GM12878 (cell line): ENCODE results near the gene CAMTA1.

Experiments used
- CHD4 ChIP-seq: fragments of 200-600 bp; sonication (generic); IDR thresholded peaks from 2 replicates; pipeline ENCODE4 v1.6.1; 2016; ENCODE audit warnings: mild to moderate bottlenecking
- IKZF1 ChIP-seq: fragments of 450-650 bp; conservative IDR thresholded peaks from 2 replicates; pipeline ENCODE4 v1.6.1; 2017; ENCODE audit warnings: antibody characterized with exemption, mild to moderate bottlenecking
- POLR2A ChIP-seq: IDR thresholded peaks from 2 replicates; pipeline ENCODE4 v1.6.1; 2011; ENCODE audit warnings: low read depth, mild to moderate bottlenecking, low read length
- ZSCAN29 ChIP-seq: fragments of 450-650 bp; IDR thresholded peaks from 2 replicates; pipeline ENCODE4 v1.6.1; 2017; ENCODE audit warnings: mild to moderate bottlenecking, moderate library complexity
- TF ChIP-seq, protein P1 (sequence below), 3 experiments: IDR thresholded peaks in 2 of 3; conservative IDR thresholded peaks in 1 of 3; 2 replicates each; pipeline ENCODE4 v1.5.1; 2011; ENCODE audit warnings: low read depth in 3 of 3, low read length in 3 of 3, mild to moderate bottlenecking in 3 of 3, control low read depth in 2 of 3, moderate library complexity in 2 of 3, inconsistent platforms in 1 of 3, mixed read lengths in 1 of 3; ENCODE audit not compliant: control insufficient read depth in 2 of 3, insufficient read depth in 1 of 3; ENCODE audit errors: extremely low read depth in 1 of 3
- TF ChIP-seq, protein P2 (sequence below): IDR thresholded peaks from 2 replicates; pipeline ENCODE4 v1.6.1; 2012; ENCODE audit warnings: low read depth, low read length, improper control_type of control experiment
- TF ChIP-seq, protein P3 (sequence below): IDR thresholded peaks from 2 replicates; pipeline ENCODE4 v1.6.1; 2011; ENCODE audit warnings: mild to moderate bottlenecking, low read depth, low read length, moderate library complexity; ENCODE audit not compliant: insufficient replicate concordance

DNA sequence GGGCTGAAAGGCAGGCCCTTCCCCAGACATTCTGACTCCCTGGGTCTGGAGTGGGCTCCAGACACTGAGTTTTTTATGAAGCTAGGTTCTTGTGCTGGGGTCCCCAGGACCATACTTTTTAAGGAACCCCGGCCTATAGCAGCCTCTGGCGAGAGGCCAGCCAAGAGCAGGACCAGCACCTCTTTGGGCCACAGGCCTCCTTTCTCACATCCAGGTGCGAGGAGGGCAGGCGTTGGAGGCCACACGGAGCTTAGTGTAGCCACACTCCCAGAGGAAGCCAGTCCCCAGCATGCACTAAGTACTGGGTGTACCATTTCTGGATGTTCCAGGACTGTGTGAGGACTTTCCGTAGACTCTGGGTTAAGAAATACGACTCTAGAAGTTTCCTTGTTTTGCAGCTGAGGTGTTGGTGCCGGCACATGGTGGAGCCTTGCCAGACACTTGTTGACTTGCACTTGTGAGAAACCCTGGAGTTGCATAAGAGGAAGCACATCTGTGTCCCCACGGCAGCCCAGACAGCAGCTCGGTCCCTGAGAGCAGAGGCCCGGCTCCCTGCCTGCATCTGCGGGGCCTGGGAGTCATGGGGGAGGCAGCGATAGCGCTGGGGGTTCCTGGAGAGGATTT lies 863.6 kb downstream of the CAMTA1 start:
- TF ChIP-seq, protein P1, sequence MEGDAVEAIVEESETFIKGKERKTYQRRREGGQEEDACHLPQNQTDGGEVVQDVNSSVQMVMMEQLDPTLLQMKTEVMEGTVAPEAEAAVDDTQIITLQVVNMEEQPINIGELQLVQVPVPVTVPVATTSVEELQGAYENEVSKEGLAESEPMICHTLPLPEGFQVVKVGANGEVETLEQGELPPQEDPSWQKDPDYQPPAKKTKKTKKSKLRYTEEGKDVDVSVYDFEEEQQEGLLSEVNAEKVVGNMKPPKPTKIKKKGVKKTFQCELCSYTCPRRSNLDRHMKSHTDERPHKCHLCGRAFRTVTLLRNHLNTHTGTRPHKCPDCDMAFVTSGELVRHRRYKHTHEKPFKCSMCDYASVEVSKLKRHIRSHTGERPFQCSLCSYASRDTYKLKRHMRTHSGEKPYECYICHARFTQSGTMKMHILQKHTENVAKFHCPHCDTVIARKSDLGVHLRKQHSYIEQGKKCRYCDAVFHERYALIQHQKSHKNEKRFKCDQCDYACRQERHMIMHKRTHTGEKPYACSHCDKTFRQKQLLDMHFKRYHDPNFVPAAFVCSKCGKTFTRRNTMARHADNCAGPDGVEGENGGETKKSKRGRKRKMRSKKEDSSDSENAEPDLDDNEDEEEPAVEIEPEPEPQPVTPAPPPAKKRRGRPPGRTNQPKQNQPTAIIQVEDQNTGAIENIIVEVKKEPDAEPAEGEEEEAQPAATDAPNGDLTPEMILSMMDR (IDR thresholded peaks at IDR 0.05 in 2 of 3, conservative IDR thresholded peaks at IDR 0.05 in 1 of 3; ENCODE audit: control insufficient read depth in 2 of 3, extremely low read depth in 1 of 3, insufficient read depth in 1 of 3, low read depth in 3 of 3, low read length in 3 of 3): no peak
- no peak for TF ChIP-seq CHD4
- no peak for TF ChIP-seq ZSCAN29
- TF ChIP-seq IKZF1: no peak
- no peak for TF ChIP-seq POLR2A
- TF ChIP-seq, protein P2, sequence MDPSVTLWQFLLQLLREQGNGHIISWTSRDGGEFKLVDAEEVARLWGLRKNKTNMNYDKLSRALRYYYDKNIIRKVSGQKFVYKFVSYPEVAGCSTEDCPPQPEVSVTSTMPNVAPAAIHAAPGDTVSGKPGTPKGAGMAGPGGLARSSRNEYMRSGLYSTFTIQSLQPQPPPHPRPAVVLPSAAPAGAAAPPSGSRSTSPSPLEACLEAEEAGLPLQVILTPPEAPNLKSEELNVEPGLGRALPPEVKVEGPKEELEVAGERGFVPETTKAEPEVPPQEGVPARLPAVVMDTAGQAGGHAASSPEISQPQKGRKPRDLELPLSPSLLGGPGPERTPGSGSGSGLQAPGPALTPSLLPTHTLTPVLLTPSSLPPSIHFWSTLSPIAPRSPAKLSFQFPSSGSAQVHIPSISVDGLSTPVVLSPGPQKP: no peak
- TF ChIP-seq, protein P3, sequence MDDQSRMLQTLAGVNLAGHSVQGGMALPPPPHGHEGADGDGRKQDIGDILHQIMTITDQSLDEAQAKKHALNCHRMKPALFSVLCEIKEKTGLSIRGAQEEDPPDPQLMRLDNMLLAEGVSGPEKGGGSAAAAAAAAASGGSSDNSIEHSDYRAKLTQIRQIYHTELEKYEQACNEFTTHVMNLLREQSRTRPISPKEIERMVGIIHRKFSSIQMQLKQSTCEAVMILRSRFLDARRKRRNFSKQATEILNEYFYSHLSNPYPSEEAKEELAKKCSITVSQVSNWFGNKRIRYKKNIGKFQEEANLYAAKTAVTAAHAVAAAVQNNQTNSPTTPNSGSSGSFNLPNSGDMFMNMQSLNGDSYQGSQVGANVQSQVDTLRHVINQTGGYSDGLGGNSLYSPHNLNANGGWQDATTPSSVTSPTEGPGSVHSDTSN: no peak
